Measurements from ENCODE around the gene SNCB.
A peak's percentile ranks its signal among the peaks of the same experiment; 100 is the strongest.

Gene SNCB

DNA sequence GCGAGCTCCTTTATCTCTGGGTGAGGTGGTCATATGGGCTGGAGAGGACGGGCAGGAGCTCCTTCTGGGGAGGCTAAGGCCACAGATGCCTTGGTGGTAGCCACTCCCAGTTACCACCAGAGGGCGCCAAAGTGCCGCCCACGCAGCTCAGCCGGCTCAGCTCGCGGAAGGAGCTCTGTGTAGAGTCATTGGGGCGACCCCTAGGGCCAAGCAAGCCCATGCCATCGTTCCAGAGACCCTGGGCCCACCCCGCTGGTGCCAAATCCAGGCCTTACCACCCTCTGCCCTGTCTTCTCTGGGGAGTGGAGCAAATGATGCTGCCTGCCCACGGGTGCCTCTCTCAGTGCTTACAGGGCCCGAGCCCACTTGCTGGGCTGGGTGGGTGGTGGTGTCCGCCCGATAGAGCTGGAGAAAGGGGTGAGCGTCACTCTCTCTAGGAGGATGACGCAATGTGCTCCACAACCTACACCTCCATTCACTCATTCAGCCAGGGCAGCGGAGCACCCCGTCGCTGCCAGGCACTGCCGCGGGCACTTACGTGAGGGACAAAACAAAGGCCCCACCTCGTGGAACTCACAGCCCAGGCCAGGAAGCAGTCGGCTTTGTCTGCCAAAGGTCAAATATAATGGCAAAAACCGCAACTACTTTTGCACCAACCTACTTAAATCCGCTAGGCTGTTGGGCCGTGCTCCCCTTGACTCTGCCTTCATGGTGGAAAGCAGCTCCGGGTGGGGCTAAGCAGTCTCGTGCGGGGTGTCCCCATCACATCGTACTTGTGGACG, 30.7 kb upstream of the SNCB start:
- peak; percentile 63 to 66 for DNase-seq (ENCODE audit: low read depth in 2 of 2)

DNA sequence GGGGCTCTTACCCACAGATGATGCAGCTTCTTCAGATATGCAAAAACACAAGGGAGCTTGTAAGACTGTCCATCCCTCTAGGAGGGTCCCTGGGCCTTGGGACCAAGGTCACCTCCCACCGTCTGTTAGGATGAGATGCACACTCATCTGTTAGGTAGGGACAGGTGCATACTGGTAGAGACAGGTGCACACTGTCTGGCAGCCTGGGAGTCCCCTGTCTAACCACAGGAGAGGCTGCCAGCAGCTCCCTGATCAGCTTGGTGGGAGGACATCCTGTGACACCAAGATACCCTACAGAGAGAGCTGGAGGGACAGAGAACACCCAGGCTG, 30.2 kb upstream of the SNCB start:
- no peak for DNase-seq (ENCODE audit: low read depth in 2 of 2)

DNA sequence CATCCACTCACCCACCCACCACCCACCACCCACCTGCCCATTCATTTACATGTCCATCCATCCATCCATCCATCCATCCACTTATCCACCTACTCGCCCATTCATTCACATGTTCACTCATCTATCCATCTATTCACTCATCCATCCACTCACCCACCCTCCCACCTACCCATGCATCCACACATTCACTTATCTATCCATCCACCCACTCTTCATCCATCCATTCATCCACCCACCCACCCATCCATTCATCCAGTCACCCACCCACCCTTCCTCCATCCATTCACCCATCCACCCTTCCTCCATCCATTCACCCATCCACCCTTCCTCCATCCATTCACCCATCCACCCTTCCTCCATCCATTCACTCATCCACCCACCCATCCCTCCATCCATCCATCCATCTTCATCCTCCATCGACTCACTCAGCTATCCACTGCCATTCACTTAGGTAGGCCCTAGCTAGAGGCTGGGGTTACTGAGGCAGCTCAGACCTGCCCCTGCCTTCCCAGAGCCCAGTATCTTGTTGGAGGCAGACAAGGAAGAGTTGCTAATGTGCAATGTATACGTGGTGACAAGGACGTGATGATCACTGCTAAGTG, 29.6 kb upstream of the SNCB start:
- no peak for DNase-seq (ENCODE audit: low read depth in 2 of 2)

DNA sequence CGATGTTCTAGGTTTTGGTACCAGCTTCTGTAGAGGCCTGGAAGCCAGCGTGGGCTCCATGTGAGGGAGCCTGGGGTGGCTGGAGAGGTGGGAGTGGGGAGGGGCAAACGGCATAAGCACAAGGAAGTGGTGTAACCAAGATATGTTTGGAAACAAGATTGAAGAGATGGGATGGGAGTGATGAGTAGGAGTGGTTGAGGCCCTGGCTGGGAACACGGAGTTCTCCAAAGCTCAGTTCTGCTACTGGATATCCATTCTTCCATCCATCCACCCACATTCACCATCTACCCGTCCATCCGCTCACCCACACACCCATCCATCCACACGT, 29.1 kb upstream of the SNCB start:
- DNase-seq (ENCODE audit: low read depth in 2 of 2), result no peak

DNA sequence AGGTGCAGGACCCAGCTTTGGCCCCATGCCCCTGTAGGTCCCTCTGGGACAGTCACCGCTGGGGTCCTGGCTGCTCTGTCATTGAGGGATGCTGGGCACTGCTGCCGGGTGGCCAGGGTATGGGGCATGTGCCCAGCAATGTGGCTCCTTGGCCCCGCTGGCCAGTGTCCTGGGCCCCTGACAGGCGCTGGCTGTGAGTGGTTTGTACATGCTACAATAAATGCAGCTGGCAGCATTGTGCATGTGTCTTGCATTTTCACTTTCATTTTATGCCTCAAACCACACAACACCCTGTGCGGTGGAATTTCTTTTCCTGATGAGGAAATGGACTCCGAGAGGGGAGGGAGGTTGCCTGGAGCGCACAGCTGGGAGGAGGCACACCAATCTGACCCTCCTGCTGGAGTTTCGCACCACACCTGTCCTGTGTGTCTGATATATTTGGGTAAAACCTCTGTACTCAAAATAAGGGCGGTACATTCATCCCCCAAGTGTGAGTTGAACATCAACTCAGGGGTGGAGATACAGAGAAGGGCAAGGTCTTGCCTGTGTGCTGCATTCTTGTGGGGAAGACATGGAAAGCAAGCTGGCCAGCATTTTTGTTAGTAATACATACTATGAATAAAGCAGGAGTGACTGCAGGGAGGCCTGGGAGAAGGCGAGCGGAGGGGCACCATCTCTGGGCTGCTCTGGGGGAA, 28.6 kb upstream of the SNCB start:
- peak in 1 of 2 donors; percentile 12 for DNase-seq (ENCODE audit: low read depth in 2 of 2)

DNA sequence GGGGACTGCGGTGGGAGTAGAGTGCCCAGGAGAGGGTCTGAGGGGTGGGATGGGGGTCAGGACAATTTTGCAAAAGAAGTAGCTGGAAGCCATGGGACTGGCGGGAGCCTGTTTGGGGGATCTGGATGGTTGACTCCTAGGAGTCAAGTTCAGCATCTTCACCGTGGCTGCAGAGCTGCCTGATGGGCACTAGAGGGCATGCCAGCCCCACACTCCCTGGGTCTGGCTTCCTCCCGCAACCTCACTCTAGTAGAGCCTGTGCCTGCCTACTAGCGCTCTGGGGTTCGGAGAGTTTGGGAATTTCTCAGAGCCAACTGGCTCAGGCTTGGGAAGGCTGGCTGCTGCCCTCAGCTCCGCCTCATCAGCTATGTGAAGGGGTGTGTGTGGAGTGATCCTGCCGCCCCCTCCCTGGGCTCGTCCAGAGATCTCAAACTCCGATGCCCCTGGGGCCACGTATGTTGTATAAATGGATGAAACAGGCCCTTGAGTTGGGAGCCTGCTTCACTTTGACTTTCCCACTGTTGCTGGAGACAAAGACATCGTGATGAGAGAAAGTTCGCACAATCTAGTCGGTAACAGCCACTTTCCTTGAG, 27.8 kb upstream of the SNCB start:
- DNase-seq (ENCODE audit: low read depth in 2 of 2), result peak in 1 of 2 donors; percentile 36

DNA sequence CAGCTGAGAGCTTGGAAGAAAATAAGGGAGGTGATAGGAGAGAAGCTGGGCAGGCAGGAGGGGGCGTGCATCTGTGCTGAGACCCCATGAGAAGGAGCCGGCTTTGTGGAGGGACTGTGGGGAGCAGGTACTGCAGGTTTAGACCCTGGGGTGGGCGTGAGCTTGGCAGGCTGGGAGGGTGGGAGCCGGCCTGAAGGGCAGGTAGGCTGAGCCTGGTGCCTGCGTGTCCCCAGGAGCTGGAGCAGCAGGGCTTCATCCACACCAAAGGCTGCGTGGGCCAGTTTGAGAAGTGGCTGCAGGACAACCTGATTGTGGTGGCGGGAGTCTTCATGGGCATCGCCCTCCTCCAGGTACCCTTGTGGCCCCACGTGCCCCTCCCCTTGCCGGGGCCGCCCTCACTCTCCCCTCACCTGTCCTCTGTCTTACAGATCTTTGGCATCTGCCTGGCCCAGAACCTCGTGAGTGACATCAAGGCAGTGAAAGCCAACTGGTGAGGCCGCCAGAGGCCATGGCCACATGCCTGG, 26.2 kb upstream of the SNCB start:
- DNase-seq (ENCODE audit: low read depth in 2 of 2), result no peak

DNA sequence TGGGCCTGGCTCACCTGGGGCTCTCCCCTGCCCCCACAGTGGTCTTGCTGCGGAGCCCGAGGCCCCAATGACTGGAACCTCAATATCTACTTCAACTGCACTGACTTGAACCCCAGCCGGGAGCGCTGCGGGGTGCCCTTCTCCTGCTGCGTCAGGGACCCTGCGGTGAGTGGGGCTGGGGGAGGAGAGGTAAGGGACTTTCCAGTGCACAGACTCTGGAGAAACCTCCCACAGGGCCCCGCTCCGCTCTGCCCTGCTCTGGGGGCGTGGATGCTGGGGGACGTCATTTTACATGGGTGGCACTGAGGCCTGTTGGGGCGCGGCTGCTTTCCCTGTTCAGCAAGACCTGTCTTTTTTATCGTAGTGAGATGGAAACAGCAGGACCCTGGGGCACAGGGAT, 24.5 kb upstream of the SNCB start:
- DNase-seq (ENCODE audit: low read depth in 2 of 2), result no peak

DNA sequence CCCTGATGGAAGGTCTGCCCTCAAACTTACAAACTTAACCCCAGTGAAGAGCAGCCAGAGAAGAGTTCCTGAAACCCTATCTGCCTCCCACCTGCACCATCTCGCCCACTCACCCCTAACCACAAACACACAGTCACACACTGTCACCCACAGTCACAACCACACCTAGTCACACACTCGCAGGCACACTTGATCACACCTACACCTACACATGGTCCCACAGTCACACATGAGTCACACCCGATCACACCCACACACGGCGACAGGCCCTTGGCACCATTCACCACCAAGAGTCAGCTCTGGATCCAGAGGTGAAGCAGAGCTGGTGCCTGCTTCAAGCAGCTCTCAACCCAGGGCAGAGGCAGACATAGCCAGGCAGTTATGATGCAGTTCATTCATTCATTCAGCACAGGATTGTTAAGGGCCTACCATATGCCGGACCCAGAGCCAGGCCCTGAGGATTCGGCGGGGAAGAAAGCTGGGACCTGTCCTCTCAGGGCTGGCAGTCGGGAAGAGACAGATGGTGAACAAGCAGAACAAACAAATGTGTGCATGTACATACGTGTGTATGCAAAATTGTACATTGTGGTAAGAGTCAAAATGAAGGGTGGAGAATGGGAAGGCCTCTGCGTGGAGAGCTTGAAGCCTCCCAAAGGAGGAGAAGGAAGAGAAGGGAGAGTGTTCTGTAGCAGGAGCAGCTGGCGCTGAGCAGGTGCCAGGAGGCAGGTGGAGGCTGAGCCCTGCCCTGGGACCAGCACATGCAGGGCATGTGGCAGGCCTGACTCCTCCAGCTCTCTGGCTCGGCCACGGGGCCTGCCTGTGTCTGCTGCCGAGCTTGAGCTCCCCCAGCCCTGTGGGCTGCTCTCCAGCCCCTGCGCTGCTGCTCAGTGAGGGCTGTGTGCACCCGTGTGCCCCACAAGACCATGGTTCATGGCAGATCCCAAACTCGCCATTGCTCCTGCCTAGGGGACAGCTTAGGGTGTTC, 23.4 kb upstream of the SNCB start:
- peak; percentile 85 to 94 for DNase-seq (ENCODE audit: low read depth in 2 of 2)

DNA sequence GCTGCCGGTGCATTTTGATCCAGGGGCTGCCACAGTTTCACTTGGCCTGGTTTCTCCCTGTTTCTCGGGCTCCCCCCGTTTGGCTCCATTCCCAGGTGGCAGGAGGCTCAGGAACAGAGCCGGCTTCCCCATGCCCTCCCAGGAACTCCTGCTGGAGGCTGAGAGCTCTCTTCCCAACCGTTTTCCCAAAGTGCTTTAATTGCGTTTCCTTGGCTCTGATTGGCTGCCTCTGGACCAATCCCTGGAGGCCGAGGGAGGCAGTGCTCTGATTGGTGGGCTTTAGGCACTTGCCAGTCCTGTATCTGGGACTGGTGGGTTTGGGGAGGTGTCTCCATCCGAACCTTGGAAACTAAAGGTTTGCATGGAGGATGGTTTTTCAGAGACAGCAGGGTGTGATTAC, 21.8 kb upstream of the SNCB start:
- no peak for DNase-seq (ENCODE audit: low read depth in 2 of 2)

DNA sequence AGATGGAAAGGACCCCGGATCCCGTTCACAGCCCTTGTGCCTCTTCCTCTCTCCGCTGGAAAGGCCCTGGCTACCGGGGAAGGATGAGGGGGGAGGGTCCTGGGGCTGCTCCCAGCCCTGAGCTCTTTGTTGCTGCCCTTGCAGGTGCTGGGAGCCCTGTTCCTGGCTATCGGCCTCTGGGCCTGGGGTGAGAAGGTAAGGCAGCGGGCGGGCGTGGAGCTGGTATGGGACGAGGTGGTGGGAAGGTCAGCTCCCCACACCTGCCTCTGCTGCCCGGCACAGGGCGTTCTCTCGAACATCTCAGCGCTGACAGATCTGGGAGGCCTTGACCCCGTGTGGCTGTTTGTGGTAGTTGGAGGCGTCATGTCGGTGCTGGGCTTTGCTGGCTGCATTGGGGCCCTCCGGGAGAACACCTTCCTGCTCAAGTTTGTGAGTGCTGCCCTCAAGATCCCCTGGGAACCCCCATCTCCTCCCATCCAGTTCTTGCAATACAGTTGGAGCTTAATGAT, 21.2 kb upstream of the SNCB start:
- DNase-seq (ENCODE audit: low read depth in 2 of 2), result no peak

DNA sequence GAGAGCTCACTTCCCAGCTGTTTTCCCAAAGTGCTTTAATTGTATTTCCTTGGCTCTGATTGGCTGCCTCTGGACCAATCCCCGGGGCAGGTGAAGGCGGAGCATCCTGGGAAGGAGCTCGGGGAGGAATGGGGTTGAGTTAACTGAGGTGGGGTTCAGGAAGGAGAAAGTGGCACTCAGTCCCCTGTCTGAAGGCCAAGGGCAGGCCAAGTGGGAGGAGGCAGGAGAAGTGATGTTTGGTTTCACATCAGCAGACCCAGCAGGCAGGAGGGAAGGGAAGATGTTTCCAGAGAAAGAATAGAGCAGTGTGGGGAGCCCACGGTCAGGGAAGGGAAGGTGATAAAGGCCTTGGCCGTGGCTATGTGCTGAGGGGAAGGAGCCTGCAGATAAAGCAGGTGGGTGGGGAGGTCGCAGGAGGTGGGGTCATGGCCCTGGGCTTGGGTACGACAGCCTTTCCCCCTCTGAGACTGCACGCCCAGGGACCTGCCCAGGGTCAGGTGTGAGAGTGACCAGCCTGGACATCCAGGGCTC, 20.1 kb upstream of the SNCB start:
- no peak for DNase-seq (ENCODE audit: low read depth in 2 of 2)

DNA sequence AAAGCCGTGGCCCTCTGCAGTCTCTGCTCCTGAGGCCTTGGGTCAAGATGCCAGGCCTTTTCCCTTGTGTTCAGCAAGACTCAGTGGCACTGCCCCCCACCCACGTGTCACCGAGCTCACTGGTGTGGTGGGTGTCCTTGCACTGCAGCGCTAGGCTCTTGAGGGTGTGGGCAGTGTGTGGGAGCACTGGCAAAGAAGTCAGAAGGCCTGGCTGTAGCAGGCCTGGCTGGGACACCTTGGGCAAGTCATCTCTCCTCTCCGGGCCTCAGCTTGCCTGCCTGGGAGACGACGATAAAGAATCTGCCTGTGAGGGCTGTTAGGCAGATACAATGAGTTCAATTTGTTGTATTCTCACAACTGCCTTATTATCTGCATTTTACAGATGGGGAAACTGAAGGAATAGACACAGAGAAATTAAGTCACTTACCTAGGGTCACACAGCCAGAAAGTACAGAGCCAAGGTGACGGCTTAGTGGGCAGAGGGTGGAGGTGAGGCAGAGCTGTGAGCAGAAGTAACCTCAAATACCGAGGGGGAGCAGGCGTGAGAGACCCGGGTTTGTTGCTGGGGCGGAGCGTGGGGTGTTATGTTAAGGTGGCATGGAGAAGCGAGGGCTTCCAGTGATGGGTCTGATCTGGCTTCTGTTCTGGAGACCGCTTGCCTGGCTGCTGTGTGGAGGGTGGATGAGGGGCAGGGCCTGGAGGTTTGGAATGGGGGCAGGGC, 18.3 kb upstream of the SNCB start:
- peak; percentile 22 to 53 for DNase-seq (ENCODE audit: low read depth in 2 of 2)

DNA sequence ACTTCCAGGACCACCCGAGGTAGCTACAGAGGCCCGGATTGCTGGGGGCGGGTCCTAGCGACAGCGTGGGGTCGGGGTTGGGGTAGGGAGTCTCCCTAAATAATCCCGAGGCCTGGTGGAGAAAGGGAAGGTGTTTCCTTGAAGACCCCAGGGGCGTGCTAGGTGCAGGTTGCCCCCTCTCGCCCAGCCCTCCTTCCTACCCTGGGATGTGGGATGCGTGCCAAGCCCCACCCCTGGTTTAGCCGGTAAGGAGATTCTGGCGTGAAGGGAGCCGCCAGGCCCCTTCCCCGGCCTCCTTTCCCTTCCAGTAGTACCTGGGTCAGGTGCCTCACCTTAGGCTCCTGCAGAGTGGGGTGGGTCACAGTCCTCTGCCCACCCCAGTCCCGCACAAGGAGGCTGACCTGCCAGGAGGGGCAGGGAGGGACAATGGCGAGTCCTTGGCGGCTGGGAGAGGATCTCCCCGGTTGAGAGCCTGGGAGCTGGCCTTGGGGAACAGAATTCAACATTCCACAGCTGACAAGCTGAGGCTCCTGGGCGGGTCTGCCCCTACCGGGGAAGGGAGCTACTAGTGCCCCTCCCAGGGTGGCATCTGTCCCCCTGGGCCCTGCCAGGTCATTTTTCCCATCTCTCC, 17.6 kb upstream of the SNCB start:
- no peak for DNase-seq (ENCODE audit: low read depth in 2 of 2)

DNA sequence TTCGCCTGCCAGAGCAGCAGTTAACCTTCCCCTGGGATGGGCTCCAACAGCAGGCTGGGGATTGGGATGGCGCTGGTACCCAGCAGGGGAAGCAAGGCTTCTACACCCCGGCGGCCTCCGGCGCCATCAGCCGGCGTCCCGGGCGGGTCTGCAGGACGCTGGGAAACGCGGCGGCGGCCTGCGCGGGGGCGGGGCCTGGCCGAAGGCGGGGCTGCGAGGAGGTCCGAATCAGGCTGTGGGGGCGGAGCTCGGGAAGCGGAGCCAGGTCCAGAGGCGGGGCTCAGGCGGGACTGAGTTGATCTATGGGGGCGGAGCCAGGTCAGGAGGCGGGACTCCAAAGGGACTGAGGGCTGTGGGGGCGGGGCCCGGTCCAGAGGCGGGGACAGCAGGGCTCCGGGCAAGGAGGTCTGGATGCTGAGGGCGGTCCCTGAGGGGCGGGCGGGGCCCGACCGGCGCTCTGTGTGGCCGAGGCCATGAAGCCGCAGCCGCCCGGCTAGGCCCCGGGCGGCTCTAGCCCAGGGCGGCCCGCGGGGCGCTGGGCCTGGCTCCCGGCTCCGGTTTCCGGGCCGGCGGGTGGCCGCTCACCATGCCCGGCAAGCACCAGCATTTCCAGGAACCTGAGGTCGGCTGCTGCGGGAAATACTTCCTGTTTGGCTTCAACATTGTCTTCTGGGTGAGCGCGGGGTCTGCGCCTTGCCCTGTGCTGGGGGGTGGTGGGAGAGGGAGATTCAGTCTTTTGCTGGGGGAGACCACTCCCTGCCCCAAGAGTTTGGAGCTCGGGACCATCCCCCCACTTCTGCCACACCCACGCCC, 16.9 kb upstream of the SNCB start, which contains the start of gene TSPAN17:
Gene TSPAN17, plus strand, starts transcription at position 455 of the 813 bp plus-strand sequence. Its CDS starts 132 bp downstream, at position 587.
- DNase-seq (ENCODE audit: low read depth in 2 of 2), result peak; percentile 91 to 95

DNA sequence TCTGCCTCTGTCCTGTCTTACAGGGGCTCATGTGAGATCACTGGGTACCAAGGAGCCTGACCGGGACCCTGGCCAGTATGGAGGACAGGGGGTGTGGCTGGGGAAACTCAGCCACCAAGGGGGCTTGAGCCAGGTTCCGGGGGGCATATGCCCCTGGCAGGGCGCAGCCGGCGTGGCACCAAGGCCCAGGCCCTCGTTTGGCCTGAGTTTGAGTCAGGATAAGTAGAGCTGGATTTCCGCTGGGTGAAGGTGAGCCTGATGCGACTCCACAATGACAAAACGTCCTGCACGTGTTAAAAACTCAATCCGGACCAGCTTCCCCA, 16.3 kb upstream of the SNCB start:
- no peak for DNase-seq (ENCODE audit: low read depth in 2 of 2)

DNA sequence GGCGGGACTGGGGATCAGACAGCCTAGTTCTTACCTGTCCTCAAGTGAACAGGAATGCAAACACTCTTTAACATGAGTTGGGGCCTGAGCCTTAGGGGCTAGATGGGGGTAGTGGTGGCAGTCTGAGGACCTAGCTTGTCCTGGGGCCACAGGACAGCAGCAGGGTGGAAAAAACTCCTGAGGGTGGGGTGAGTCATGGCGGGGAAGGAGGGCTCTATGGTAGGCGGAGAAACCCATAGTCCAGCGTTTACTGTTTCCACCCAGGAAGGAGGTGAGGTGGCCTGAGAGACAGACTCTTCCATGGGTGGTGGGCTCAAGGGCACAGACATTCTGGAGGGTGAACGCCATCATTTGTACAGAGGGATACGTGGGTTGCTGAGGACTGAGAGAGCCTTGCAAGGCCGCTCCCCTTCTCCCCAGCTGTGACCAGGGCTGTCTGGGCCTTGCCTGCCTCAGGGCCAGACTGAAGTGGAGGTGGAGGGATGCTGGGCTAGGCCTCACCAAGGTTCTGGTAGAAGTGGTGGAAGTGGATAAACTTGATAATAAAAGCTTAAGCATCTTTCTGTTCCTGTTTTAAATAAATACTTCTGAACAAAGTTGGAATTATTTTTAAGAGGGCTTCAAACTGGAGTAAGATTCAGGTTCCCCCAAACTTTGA, 15.8 kb upstream of the SNCB start:
- no peak for DNase-seq (ENCODE audit: low read depth in 2 of 2)

DNA sequence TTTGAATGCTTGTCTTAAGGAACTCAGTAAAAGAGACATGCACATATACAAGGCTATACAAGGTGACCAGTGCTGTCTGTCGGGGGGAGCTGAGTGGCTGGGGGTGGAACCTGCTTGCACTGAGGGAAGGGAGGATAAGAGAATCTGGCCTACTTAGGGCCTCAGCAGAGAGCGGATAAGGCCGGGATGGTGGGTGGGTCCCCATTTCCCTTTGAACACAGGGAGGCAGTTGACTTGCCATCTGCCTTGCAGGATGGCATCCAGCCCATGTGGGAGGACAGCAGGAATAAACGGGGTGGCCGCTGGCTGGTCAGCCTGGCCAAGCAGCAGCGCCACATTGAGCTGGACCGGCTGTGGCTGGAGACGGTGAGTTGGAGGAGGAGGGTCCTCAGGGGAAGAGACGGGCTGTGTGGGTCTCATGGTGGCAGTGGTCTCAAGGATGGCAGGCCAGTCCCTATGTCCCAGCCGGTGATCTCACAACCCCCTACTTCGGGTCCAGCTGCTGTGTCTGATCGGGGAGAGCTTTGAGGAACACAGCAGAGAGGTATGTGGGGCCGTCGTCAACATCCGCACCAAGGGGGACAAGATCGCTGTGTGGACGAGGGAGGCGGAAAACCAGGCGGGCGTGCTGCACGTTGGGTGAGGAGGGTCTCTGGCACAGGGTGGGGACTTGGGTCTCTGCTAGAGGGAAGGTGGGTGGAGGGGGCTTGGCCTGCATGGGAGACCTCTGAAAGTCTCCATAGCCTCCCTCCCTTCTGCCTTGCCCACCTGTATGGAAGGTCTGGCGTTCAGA, 14.7 kb upstream of the SNCB start:
- DNase-seq (ENCODE audit: low read depth in 2 of 2), result no peak

Data from stimulated activated CD8-positive, alpha-beta memory T cell treated with anti-CD3 and anti-CD28 coated beads, Interleukin-7, amount 100 ng/mL, for 4 hours (primary cell).